ENCODE data around the gene GLUL.

DNA sequence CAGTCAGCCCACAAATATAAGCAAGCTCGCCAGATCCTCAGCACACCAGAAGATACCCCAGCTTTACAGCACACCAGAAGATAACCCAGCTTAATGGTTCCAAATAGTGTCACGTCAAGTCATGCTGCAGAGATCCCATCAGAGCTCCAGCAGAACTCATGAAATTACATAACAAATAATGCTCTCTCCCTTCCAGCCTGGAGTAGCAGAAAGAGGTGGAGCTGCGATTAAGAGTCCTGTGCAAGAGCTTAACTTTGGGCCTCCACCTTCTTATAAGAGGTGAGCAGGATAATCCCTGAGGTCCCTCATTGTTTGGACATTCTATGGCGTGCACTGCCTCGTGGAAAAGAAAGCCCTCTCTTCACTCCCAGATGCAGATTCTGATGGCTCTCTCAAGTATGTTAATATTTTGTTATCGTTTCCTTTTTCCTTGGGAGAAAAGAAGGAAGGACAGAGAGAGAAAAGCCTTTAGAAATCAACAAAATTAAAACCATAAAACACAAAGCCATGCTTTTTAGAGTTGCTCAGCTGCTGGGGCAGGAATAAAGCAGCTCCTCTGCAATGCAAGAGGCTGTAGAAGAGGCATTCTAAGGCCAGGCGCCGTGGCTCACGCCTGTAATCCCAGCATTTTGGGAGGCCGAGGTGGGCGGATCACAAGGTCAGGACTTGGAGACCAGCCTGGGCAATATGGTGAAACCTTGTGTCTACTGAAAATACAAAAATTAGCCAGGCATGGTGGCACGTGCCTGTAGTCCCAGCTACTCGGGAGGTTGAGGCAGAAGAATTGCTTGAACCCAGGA is 59.1 kb downstream of the GLUL start:
- TF ChIP-seq POLR2A (IDR thresholded peaks at IDR 0.05; ENCODE audit: low read depth) (no peak), POLR2AphosphoS5 (IDR thresholded peaks at IDR 0.05) (no peak), EP300 (IDR thresholded peaks at IDR 0.05) (no peak)
- TF ChIP-seq, protein P1, sequence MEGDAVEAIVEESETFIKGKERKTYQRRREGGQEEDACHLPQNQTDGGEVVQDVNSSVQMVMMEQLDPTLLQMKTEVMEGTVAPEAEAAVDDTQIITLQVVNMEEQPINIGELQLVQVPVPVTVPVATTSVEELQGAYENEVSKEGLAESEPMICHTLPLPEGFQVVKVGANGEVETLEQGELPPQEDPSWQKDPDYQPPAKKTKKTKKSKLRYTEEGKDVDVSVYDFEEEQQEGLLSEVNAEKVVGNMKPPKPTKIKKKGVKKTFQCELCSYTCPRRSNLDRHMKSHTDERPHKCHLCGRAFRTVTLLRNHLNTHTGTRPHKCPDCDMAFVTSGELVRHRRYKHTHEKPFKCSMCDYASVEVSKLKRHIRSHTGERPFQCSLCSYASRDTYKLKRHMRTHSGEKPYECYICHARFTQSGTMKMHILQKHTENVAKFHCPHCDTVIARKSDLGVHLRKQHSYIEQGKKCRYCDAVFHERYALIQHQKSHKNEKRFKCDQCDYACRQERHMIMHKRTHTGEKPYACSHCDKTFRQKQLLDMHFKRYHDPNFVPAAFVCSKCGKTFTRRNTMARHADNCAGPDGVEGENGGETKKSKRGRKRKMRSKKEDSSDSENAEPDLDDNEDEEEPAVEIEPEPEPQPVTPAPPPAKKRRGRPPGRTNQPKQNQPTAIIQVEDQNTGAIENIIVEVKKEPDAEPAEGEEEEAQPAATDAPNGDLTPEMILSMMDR (IDR thresholded peaks at IDR 0.05) = no peak
